ENCODE measurements around the gene GJD2.

GJD2 gene

DNA sequence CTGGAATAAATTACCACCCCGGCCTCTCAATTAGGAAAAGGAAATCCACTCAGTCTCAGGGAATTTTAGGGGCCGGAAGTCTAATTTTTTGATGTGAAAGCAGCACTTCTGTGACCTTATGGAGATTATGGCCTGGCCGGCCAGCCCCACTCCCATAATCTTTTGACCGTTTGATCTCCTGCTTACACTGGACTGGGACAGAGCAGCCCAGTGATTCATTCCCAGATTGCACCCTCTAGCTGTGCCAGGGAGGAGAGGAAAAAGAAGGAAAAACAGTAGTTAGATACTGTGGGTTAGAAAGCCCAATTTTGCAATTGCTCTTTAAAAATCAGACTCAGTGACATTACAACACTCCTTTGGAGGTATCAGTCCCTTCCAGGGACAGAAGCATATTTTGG is 32.4 kb downstream of the GJD2 start:
- Histone ChIP-seq H3K27ac (ENCODE audit: low read depth, low read length) (no peak overlapping the region), H3K9ac (ENCODE audit: low read depth, low read length) (no peak overlapping the region), H3K4me1 (ENCODE audit: insufficient read depth, low read length) (peaks cover 34% of the 10 kb centered on the region), H3K27me3 (ENCODE audit: insufficient read depth, low read length) (no peaks in the 10 kb centered on the region), H3K9me3 (ENCODE audit: insufficient read depth, low read depth, low read length) (no peaks in the 10 kb centered on the region), H3K4me3 (ENCODE audit: low read length) (peak overlapping the region; percentile 45; the same call in 1 of the 2 replicates), H3K36me3 (ENCODE audit: insufficient read depth, low read length) (no peaks in the 10 kb centered on the region)
- 39% methylated on average over 4 of the region's 4 CpGs for WGBS

DNA sequence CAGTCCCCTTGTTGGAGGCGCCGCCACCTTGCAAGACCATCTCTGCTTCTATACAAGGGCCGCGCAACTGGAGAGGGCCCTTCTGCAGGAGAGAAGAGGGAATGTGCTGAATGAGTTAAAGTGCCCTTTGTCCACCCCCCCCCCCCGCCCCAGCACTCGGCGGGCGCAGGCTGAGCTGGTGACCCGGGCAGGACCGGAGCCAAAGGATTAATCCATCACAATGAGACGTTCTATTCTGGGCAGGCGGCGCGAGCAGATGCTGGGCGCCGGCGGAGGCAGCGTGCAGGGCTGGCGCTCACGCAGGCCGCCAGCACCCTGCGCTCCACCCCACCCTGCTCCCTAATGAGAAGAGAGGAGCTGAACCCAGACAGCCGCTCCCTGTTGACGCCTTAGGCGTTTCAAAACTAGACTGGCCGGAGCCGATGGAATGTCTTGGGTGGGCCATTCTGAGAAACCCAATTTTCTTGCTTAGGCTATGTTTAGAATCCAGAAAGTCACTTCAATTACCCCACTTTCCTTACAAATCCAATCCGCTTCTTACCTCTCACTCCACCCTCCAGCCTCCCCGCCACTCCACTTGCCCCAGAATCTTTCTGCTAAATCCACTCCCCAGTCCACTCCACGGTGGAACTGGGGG is 32.9 kb downstream of the GJD2 start:
- peaks cover 34% of the 10 kb centered on the region for H3K4me1 ChIP-seq (ENCODE audit: insufficient read depth, low read length)
- 0 out of 2 replicates have a peak overlapping the region, but pooled peaks have one; percentile 36 for H3K27ac ChIP-seq (ENCODE audit: low read depth, low read length)
- peak overlapping the region; percentile 45 for H3K4me3 ChIP-seq (ENCODE audit: low read length)
- peak overlapping the region; percentile 47; the same call in 1 of the 2 replicates for H3K9ac ChIP-seq (ENCODE audit: low read depth, low read length)
- H3K27me3 ChIP-seq (ENCODE audit: insufficient read depth, low read length) = no peaks in the 10 kb centered on the region
- 5% methylated on average over 26 of the region's 30 CpGs for WGBS
- H3K9me3 ChIP-seq (ENCODE audit: insufficient read depth, low read depth, low read length) = no peaks in the 10 kb centered on the region
- no peaks in the 10 kb centered on the region for H3K36me3 ChIP-seq (ENCODE audit: insufficient read depth, low read length)

DNA sequence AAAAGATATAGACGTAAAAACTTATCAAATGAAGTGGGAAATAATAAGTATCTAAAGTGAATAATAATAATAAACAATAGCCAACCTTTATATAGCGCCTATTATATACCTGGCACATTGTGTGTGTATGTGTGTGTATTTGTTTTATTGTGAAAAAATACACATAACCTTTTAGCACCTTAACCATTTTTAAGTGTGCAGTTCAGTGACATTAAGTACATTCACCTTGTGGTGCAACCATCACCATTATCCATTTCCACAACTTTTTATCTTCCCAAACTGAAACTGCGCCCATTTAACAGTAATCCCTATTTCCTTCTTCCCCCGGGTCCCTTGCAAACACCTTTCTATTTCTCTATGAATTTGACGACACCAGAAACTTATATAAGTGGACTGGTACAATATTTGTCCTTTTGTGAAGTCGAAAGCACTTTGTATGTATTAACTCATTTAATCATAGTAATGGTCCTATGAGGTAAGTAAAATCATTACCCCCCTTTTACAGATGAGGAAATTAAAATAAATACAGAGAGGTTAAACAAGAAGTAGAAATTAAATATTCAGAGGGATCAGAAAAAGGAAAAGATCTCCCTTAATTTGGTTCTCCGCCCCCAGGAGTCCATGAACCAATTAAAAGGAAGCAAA is 33.5 kb downstream of the GJD2 start:
- 66% methylated on average over 4 of the region's 7 CpGs for WGBS
- H3K27me3 ChIP-seq (ENCODE audit: insufficient read depth, low read length) = no peaks in the 10 kb centered on the region
- H3K4me1 ChIP-seq (ENCODE audit: insufficient read depth, low read length) = peaks cover 32% of the 10 kb centered on the region
- H3K36me3 ChIP-seq (ENCODE audit: insufficient read depth, low read length) = no peaks in the 10 kb centered on the region
- H3K9ac ChIP-seq (ENCODE audit: low read depth, low read length) = no peak overlapping the region
- H3K4me3 ChIP-seq (ENCODE audit: low read length) = peak overlapping the region; percentile 45
- H3K9me3 ChIP-seq (ENCODE audit: insufficient read depth, low read depth, low read length) = no peaks in the 10 kb centered on the region
- H3K27ac ChIP-seq (ENCODE audit: low read depth, low read length) = no peak overlapping the region

DNA sequence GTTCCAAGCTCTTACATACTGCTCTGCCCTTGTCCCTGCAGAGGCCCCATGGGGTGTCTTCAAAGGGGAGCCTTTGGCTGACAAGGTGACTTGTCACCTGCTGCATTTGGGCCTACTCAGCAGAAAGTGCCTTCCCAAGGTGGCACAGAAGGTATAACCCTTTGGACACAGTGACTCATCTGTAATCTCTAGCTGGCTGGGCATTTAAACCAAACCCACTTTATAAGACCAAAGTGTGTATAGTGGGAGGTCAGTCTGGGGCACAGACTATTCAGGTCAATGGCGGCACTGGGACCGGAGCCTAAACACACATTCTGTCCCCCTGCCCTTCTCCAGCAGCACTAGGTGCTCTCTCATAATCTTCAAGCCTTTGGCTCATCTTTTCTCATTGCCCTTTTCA is 35.1 kb downstream of the GJD2 start:
- no peaks in the 10 kb centered on the region for H3K27me3 ChIP-seq (ENCODE audit: insufficient read depth, low read length)
- H3K27ac ChIP-seq (ENCODE audit: low read depth, low read length) = no peak overlapping the region
- no peak overlapping the region for H3K9ac ChIP-seq (ENCODE audit: low read depth, low read length)
- no peaks in the 10 kb centered on the region for H3K36me3 ChIP-seq (ENCODE audit: insufficient read depth, low read length)
- H3K4me3 ChIP-seq (ENCODE audit: low read length) = no peak overlapping the region
- peaks cover 17% of the 10 kb centered on the region for H3K4me1 ChIP-seq (ENCODE audit: insufficient read depth, low read length)
- 79% methylated on average over 2 of the region's 2 CpGs for WGBS
- no peaks in the 10 kb centered on the region for H3K9me3 ChIP-seq (ENCODE audit: insufficient read depth, low read depth, low read length)

DNA sequence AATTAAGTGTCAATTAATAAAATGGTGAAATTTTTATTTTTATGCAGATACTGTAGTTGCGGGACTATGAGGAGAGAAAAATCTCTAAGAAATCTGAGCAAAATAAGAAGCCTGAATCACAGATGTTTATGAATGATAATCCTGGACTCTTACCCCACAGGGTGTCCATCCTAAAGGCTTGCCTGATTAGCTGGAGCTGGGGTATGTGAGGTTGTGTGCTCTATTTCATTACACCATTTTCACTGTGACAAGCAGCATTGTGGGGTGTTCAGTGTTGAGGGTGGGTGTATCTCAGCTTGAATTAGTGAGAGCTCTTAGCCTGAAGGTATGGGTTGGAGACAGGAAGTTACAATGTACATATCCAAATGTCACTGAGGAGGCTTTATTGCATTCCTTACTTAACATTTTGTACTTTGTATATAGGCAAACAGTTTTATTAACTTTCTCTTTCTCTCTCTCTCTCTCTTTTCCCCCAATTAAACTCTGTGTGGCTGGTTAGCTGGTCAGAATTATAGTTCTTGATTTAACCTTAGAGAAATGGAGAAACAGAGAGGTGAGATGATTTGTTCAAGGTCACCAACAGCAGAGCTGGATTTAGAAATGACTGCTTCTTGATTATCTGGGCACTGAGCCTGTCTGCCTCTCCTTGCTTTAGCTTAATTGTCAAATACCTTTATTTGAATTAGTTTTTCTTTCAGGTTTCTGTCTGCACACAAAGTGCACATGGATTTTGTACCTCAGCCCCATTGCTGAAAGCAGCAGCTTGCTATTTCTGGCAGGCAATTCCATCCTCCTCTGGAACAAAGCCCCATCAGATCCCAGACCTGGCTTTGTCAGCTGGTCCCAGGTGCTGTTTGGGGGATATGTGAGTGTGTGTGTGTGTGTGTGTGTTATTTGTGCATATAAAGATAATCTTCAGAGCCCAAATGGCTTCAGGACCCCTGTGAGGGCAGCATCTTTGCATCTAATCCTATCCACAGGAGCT is 35.8 kb downstream of the GJD2 start:
- no peaks in the 10 kb centered on the region for H3K36me3 ChIP-seq (ENCODE audit: insufficient read depth, low read length)
- H3K4me1 ChIP-seq (ENCODE audit: insufficient read depth, low read length) = peaks cover 17% of the 10 kb centered on the region
- 88% methylated on average over 1 of the region's 1 CpG for WGBS
- no peaks in the 10 kb centered on the region for H3K27me3 ChIP-seq (ENCODE audit: insufficient read depth, low read length)
- no peak overlapping the region for H3K9ac ChIP-seq (ENCODE audit: low read depth, low read length)
- no peak overlapping the region for H3K27ac ChIP-seq (ENCODE audit: low read depth, low read length)
- no peak overlapping the region for H3K4me3 ChIP-seq (ENCODE audit: low read length)
- no peaks in the 10 kb centered on the region for H3K9me3 ChIP-seq (ENCODE audit: insufficient read depth, low read depth, low read length)

DNA sequence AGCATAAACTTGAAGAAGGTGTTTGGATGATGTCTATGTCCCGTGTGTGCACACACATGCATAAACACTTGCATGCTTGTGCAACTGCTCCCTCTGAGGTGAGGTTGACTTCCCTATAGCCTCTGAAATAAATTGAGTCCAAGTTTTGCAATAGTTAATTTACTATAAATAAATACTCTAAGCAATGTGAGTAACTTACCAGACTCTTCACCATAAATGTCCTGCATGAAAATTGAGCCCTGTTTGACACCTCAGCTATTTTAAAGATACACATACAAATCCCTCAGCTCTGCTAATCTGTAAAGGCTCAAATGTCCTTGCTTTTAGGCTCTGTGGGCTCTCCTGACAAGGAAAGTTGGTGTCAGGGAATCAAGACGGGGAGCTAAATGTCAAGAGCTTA is 37.1 kb downstream of the GJD2 start:
- no peak overlapping the region for H3K9ac ChIP-seq (ENCODE audit: low read depth, low read length)
- H3K9me3 ChIP-seq (ENCODE audit: insufficient read depth, low read depth, low read length) = no peaks in the 10 kb centered on the region
- no peaks in the 10 kb centered on the region for H3K36me3 ChIP-seq (ENCODE audit: insufficient read depth, low read length)
- no peak overlapping the region for H3K27ac ChIP-seq (ENCODE audit: low read depth, low read length)
- WGBS = 82% methylated on average over 2 of the region's 2 CpGs
- H3K4me3 ChIP-seq (ENCODE audit: low read length) = no peak overlapping the region
- peaks cover 16% of the 10 kb centered on the region for H3K4me1 ChIP-seq (ENCODE audit: insufficient read depth, low read length)
- H3K27me3 ChIP-seq (ENCODE audit: insufficient read depth, low read length) = no peaks in the 10 kb centered on the region

DNA sequence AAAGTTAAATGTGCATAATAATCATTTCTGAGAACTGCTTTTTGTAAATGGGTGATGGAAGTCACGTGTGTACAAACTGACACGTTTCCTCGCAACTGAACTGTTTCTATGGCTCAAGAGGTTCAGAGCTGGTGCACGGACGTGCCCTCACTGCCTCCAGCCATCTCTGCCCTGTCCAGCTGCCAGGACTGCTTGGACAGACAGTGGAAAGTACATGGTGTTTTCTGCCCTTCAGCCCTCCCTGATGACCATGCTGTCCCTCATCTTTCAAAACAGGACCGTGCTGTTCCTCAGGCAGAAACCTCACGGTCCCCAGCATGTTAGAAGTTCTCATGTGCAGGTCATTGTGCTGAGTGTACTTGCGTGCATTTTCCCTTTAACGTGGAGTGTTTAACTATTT is 38.7 kb downstream of the GJD2 start:
- no peaks in the 10 kb centered on the region for H3K9me3 ChIP-seq (ENCODE audit: insufficient read depth, low read depth, low read length)
- no peaks in the 10 kb centered on the region for H3K27me3 ChIP-seq (ENCODE audit: insufficient read depth, low read length)
- 86% methylated on average over 9 of the region's 9 CpGs for WGBS
- no peak overlapping the region for H3K9ac ChIP-seq (ENCODE audit: low read depth, low read length)
- H3K4me3 ChIP-seq (ENCODE audit: low read length) = no peak overlapping the region
- 0 out of 2 replicates have a peak, but pooled peaks cover 3% of the 10 kb centered on the region for H3K4me1 ChIP-seq (ENCODE audit: insufficient read depth, low read length)
- no peaks in the 10 kb centered on the region for H3K36me3 ChIP-seq (ENCODE audit: insufficient read depth, low read length)
- H3K27ac ChIP-seq (ENCODE audit: low read depth, low read length) = no peak overlapping the region

DNA sequence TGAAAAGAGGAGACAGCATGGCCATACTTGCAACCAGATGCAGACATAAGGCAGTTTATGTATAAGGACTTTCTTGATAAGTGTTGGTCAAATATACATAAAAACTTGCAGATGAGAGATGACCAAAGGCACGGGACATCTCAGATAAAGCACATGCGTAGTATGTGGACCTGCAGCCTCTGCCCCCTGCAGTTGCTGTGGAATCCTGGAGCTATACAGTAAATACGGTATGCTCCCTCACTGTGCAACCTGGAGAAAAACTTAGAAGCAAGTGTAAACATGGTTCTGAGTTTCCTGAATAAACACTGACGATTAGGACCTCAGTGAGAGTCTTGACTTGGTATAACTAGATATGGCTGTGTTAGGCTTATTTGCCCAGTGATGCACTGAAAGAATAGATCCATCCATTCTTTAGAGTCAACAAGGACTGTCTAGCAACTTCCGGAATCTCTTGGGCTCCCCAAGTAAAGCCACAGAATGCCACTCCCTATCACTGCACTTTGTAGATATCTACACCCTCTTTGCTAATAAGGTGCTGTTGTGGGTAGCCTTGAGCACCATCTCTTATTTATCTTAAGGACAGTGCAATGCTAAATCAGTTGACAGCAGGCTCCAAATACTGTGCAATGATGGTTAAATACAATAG is 40.2 kb downstream of the GJD2 start:
- no peak overlapping the region for H3K27ac ChIP-seq (ENCODE audit: low read depth, low read length)
- 92% methylated on average over 5 of the region's 5 CpGs for WGBS

DNA sequence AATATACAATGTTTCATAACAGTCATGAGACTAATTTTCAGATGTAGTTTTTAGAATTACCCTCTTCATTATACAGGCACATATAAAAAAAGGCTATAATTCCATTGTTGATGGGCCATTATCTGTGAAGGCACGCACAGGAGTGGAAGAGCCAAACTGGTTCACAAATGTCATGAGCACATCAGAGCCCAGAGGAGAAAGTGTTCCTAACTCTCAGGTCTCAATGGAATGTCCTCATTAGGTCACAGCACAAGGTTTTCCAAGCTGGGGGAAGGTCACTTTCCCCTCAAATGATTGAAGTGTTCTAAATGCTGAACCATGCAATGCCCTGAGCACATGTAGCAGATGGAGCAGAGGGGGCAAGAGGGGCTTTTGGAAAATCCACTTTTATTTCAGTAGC is 41.2 kb downstream of the GJD2 start:
- H3K9ac ChIP-seq (ENCODE audit: low read depth, low read length) = no peak overlapping the region
- no peaks in the 10 kb centered on the region for H3K36me3 ChIP-seq (ENCODE audit: insufficient read depth, low read length)
- H3K4me3 ChIP-seq (ENCODE audit: low read length) = no peak overlapping the region
- no peak overlapping the region for H3K27ac ChIP-seq (ENCODE audit: low read depth, low read length)
- 93% methylated on average over 1 of the region's 1 CpG for whole genome bisulfite sequencing
- H3K9me3 ChIP-seq (ENCODE audit: insufficient read depth, low read depth, low read length) = no peaks in the 10 kb centered on the region
- no peaks in the 10 kb centered on the region for H3K27me3 ChIP-seq (ENCODE audit: insufficient read depth, low read length)
- H3K4me1 ChIP-seq (ENCODE audit: insufficient read depth, low read length) = no peaks in the 10 kb centered on the region

More for the DNA sequence above, 40.2 kb downstream of the GJD2 start:
- Histone ChIP-seq H3K36me3 (ENCODE audit: insufficient read depth, low read length) (no peaks in the 10 kb centered on the region), H3K9ac (ENCODE audit: low read depth, low read length) (no peak overlapping the region), H3K4me1 (ENCODE audit: insufficient read depth, low read length) (0 out of 2 replicates have a peak, but pooled peaks cover 3% of the 10 kb centered on the region), H3K27me3 (ENCODE audit: insufficient read depth, low read length) (no peaks in the 10 kb centered on the region), H3K4me3 (ENCODE audit: low read length) (no peak overlapping the region), H3K9me3 (ENCODE audit: insufficient read depth, low read depth, low read length) (no peaks in the 10 kb centered on the region)

DNA sequence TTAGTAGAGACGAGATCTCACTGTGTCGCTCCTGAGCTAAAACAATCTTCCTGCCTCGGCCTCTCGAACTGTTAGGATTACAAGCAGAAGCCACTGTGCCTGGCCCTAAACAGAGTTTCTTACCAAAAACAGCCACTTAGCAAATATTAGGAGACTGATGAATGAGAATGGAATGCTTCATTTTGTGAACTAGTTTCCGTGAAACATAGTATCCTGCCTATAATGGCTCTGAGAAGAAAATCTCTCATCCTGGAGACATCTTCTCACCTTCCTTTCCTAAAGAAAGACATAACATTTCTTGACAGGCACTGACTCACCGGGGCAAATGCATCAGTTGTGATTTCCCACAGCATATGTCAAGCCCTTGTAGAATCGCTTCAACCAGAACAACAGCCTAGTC is 44.9 kb downstream of the GJD2 start:
- no peak overlapping the region for H3K27ac ChIP-seq (ENCODE audit: low read depth, low read length)

More for the DNA sequence above, 44.9 kb downstream of the GJD2 start:
- H3K9me3 ChIP-seq (ENCODE audit: insufficient read depth, low read depth, low read length) = no peaks in the 10 kb centered on the region
- H3K9ac ChIP-seq (ENCODE audit: low read depth, low read length) = no peak overlapping the region
- no peaks in the 10 kb centered on the region for H3K36me3 ChIP-seq (ENCODE audit: insufficient read depth, low read length)
- 88% methylated on average over 7 of the region's 7 CpGs for WGBS
- H3K27me3 ChIP-seq (ENCODE audit: insufficient read depth, low read length) = no peaks in the 10 kb centered on the region
- no peak overlapping the region for H3K4me3 ChIP-seq (ENCODE audit: low read length)
- no peaks in the 10 kb centered on the region for H3K4me1 ChIP-seq (ENCODE audit: insufficient read depth, low read length)
